Type B pancreatic cell (in vitro differentiated cells): ENCODE data around the gene ADAT1. TPM values are rescaled to one million over a fixed set of nuclear protein-coding genes. Genes with fewer than 3 reads are reported as not detected.

Source experiments
- DNase-seq: peaks from one replicate; pipeline ENCODE4 v3.0.0; 2021; ENCODE audit warnings: mixed read lengths; ENCODE audit not compliant: unreplicated experiment; ENCODE audit errors: extremely low spot score
- H3K27ac Mint-ChIP-seq: 2 replicates; pipeline ENCODE4 v1.8.0; 2021; ENCODE audit warnings: mild to moderate bottlenecking, mixed read lengths
- H3K27me3 Mint-ChIP-seq: 2 replicates; pipeline ENCODE4 v1.8.0; 2021; ENCODE audit warnings: mixed read lengths
- H3K36me3 Mint-ChIP-seq: 2 replicates; pipeline ENCODE4 v1.8.0; 2021; ENCODE audit warnings: mixed read lengths
- H3K4me1 Mint-ChIP-seq: one replicate; pipeline ENCODE4 v1.8.0; 2021; ENCODE audit warnings: mixed read lengths; ENCODE audit not compliant: unreplicated experiment
- H3K4me3 Mint-ChIP-seq: 2 replicates; pipeline ENCODE4 v1.8.0; 2021; ENCODE audit warnings: mild to moderate bottlenecking, mixed read lengths
- H3K9me3 Mint-ChIP-seq: 2 replicates; pipeline ENCODE4 v1.8.0; 2021; ENCODE audit warnings: mixed read lengths
- total RNA-seq: library from RNA; stranded (reverse); gene quantifications from 2 replicates; pipeline ENCODE4 v1.2.1, GENCODE V29; 2021; ENCODE audit warnings: low replicate concordance
- TF ChIP-seq, protein P1 (sequence below): fragments of 200-600 bp; sonication (generic); conservative IDR thresholded peaks from 2 replicates; pipeline ENCODE4 v1.5.0; 2021; ENCODE audit warnings: antibody characterized with exemption, mild to moderate bottlenecking

Gene ADAT1
- total RNA-seq, 1 donor from 2014 or later = 51.9 TPM

DNA sequence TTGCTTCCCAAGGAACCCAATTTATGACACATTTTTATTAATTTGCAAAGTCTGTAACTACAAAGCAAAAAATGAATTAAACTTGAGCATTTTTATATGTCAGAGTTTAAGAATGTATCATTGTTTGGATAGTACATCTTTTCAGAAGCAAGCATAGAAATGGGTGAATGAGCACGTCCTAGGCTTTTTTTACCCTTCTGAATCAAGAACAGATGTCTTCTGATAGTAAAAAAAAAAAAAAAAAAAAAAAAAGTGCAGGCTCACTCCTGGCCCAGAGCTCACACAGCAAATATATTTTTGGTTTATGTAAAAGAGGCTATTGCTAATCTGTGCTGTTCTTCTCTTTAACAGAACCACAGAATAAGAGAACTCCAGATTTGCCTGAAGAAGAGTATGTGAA, 30.8 kb upstream of the ADAT1 start:
- TF ChIP-seq, protein P1, sequence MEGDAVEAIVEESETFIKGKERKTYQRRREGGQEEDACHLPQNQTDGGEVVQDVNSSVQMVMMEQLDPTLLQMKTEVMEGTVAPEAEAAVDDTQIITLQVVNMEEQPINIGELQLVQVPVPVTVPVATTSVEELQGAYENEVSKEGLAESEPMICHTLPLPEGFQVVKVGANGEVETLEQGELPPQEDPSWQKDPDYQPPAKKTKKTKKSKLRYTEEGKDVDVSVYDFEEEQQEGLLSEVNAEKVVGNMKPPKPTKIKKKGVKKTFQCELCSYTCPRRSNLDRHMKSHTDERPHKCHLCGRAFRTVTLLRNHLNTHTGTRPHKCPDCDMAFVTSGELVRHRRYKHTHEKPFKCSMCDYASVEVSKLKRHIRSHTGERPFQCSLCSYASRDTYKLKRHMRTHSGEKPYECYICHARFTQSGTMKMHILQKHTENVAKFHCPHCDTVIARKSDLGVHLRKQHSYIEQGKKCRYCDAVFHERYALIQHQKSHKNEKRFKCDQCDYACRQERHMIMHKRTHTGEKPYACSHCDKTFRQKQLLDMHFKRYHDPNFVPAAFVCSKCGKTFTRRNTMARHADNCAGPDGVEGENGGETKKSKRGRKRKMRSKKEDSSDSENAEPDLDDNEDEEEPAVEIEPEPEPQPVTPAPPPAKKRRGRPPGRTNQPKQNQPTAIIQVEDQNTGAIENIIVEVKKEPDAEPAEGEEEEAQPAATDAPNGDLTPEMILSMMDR = no peak
- no peak overlapping the region for H3K4me3 Mint-ChIP-seq
- no peak for DNase-seq
- peaks cover 23% of the 10 kb centered on the region for H3K4me1 Mint-ChIP-seq
- H3K27ac Mint-ChIP-seq = no peak overlapping the region
- peaks cover 33% of the 10 kb centered on the region for H3K36me3 Mint-ChIP-seq
- H3K27me3 Mint-ChIP-seq = no peaks in the 10 kb centered on the region
- no peaks in the 10 kb centered on the region for H3K9me3 Mint-ChIP-seq

DNA sequence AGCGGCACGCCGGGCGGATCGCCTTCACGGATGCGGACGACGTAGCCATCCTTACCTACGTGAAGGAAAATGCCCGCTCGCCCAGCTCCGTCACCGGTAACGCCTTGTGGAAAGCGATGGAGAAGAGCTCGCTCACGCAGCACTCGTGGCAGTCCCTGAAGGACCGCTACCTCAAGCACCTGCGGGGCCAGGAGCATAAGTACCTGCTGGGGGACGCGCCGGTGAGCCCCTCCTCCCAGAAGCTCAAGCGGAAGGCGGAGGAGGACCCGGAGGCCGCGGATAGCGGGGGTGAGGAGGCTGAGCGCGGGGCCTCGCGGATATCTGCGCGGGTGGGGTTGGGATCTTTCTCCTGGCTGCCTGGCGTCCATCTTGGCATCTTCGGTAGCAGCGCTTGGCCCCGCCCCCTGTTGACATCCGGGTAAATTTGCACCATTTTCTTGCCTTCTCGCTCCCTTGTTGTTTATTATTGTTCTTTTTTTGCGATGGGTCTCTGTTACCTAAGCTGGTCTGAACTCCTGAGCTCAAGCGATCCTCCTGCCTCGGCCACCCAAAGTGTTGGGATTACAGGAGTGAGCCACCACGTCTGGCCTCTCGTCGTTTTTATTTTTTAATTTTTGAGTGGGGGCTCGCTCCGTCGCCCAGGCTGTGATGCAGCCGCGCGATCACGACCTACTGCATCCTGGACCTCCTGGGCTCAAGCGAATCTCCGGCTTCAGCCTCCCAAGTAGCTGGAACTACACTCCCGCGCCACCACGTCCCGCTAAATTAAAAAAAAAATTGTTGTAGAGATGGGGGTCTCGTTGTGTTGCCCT, 25.4 kb upstream of the ADAT1 start:
- Mint-ChIP-seq H3K9me3 (no peaks in the 10 kb centered on the region), H3K27me3 (no peaks in the 10 kb centered on the region), H3K4me3 (peak overlapping the region; percentile 97), H3K36me3 (peaks cover 21% of the 10 kb centered on the region), H3K27ac (peak overlapping the region; percentile 96), H3K4me1 (peaks cover 34% of the 10 kb centered on the region)
- TF ChIP-seq, protein P1 = no peak
- peak; percentile 83 for DNase-seq

DNA sequence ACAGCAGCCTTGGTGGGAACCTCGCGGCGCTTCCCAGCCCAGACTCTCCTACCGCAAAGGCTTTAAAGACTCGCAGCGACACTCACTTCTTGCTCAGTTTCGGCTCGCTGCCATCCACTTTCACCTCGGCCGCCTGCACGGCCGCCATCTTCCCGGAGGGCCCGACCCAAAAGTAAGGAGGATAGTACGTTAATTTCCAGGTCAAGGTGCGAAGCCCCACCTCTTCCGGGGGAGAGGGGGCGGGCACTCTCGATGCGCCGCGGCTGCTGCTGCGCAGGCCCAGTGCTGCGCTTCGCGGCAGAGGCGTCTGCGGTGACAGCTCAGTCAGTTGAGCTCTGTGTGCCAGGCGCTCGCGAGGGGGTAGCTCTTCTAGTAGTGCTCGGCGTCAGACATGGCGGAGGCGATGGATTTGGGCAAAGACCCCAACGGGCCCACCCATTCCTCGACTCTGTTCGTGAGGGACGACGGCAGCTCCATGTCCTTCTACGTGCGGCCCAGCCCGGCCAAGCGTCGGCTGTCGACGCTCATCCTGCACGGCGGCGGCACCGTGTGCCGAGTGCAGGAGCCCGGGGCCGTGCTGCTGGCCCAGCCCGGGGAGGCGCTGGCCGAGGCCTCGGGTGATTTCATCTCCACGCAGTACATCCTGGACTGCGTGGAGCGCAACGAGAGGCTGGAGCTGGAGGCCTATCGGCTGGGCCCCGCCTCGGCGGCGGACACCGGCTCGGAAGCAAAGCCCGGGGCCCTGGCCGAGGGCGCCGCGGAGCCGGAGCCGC, 24.6 kb upstream of the ADAT1 start, which contains the start of the genes KARS1 and TERF2IP:
Gene KARS1 (minus strand): TSS at position 174 of the 773 bp plus-strand sequence. CDS start 26 bp downstream, at position 148.
Gene TERF2IP (plus strand): TSS at position 282 of the 773 bp plus-strand sequence. CDS start 110 bp downstream, at position 392.
- TF ChIP-seq, protein P1 = no peak
- Mint-ChIP-seq H3K27ac (peak within 1 kb of the TSS; percentile 97), H3K36me3 (peaks cover 22% of the 10 kb centered on the region), H3K4me3 (peak within 1 kb of the TSS; percentile 97), H3K4me1 (peaks cover 31% of the 10 kb centered on the region), H3K9me3 (no peaks in the 10 kb centered on the region), H3K27me3 (no peaks in the 10 kb centered on the region)
- DNase-seq = peak; percentile 90

DNA sequence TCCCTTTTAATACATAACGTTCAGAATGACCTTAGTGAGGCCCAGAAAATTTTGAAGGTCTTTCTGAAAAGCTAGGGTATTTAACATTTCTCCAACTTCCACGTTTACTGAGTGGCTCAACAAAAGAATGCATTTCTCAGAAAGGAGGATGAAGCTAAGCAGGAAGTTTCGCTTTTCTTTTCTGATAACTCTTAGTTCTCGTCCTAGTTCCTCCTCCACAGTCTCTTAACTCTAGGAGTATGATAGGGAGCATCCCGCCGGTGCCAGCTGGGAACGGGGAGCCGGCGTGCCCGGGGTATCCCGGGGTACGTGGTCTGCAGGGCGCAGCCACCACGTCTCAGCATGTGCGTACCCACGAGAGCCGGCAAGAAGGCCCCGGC, 24.0 kb upstream of the ADAT1 start:
- Mint-ChIP-seq H3K4me3 (peak overlapping the region; percentile 97), H3K9me3 (no peaks in the 10 kb centered on the region), H3K27ac (peak overlapping the region; percentile 97), H3K36me3 (peaks cover 22% of the 10 kb centered on the region), H3K27me3 (no peaks in the 10 kb centered on the region), H3K4me1 (peaks cover 31% of the 10 kb centered on the region)
- DNase-seq = no peak
- TF ChIP-seq, protein P1 = no peak

DNA sequence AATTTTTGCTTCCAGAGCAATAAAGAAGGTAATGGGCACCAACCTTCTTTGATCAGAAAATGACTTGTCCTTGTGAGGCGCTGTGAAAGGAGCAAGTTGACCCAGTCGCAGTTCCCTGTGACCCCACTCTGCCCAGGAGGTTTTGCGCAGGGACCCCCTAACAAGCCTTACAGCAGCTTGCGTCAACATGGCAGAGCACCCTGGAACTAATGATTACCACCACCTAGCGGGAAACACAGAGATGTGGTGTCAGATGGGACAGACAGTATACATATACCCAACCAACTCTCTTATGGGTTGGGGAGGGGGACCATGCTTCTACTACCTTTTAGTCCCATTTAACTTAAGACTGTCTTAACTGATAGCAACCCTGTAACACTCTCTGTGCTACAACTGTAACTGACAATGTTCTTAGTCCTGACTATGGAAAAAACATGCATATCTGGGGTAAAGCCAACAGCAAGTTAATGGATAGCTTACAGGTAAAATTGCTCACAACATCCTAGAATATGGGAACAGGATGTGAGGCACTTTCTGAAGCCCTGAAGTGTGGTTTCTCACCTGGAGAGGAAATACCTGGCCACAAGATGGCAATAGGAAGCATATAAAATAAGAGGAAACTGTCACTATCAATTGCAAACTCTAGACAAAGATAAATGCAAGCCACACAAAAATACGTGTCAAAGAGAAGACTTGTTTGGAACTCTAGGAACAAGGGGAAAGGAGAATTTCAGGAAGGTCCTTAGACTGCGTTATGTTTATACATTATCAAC, 21.3 kb upstream of the ADAT1 start:
- Mint-ChIP-seq H3K27me3 (no peaks in the 10 kb centered on the region), H3K36me3 (peaks cover 26% of the 10 kb centered on the region), H3K4me3 (peak overlapping the region; percentile 81), H3K4me1 (peaks cover 12% of the 10 kb centered on the region), H3K9me3 (no peaks in the 10 kb centered on the region), H3K27ac (peak overlapping the region; percentile 63)
- TF ChIP-seq, protein P1 = no peak
- DNase-seq = no peak
